ENCODE data around the gene UBAC2. TPM values are rescaled to one million over a fixed set of nuclear protein-coding genes. Genes with fewer than 3 reads are reported as not detected.

UBAC2 gene
- total RNA-seq, 4 donors from 2014 or later, result 43.5 to 59.6 (median 52.0) TPM

DNA sequence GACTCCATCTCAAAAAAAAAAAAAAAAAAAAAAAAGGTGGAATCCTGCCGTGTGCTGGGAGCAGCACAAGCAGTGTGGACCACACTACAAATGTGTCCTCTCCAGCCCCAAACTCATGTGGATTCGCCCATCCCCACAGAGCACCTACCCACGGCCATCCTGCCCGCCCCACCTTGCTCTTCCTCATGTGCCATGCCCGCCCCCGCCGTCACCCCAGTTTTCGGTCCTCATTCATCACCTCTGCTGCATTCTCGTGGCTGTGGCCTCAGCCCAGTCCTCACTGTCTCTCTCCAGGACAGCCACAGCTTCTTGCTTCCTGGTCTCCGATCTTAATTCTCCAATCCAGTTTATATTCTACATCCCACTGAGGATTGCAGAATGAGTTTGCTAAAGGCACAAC, 220.6 kb downstream of the UBAC2 start:
- Histone ChIP-seq H3K4me3 (no peak overlapping the region), H3K4me1 (peaks cover 0 to 13% (median 0%) of the 10 kb centered on the region in 4 donors), H3K27ac (no peak overlapping the region), H3K9me3 (no peaks in the 10 kb centered on the region), H3K27me3 (peaks cover 0 to 9% of the 10 kb centered on the region in 2 donors), H3K36me3 (no peaks in the 10 kb centered on the region)
- 87 to 92% methylated on average over 10 of the region's 10 CpGs for WGBS, 2 donors
- TF ChIP-seq, protein P1, sequence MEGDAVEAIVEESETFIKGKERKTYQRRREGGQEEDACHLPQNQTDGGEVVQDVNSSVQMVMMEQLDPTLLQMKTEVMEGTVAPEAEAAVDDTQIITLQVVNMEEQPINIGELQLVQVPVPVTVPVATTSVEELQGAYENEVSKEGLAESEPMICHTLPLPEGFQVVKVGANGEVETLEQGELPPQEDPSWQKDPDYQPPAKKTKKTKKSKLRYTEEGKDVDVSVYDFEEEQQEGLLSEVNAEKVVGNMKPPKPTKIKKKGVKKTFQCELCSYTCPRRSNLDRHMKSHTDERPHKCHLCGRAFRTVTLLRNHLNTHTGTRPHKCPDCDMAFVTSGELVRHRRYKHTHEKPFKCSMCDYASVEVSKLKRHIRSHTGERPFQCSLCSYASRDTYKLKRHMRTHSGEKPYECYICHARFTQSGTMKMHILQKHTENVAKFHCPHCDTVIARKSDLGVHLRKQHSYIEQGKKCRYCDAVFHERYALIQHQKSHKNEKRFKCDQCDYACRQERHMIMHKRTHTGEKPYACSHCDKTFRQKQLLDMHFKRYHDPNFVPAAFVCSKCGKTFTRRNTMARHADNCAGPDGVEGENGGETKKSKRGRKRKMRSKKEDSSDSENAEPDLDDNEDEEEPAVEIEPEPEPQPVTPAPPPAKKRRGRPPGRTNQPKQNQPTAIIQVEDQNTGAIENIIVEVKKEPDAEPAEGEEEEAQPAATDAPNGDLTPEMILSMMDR (IDR thresholded peaks at IDR 0.05), result no peak
- no peak for TF ChIP-seq POLR2A (IDR thresholded peaks at IDR 0.05)
- no peak for DNase-seq (ENCODE audit: low spot score in 2 of 2)

DNA sequence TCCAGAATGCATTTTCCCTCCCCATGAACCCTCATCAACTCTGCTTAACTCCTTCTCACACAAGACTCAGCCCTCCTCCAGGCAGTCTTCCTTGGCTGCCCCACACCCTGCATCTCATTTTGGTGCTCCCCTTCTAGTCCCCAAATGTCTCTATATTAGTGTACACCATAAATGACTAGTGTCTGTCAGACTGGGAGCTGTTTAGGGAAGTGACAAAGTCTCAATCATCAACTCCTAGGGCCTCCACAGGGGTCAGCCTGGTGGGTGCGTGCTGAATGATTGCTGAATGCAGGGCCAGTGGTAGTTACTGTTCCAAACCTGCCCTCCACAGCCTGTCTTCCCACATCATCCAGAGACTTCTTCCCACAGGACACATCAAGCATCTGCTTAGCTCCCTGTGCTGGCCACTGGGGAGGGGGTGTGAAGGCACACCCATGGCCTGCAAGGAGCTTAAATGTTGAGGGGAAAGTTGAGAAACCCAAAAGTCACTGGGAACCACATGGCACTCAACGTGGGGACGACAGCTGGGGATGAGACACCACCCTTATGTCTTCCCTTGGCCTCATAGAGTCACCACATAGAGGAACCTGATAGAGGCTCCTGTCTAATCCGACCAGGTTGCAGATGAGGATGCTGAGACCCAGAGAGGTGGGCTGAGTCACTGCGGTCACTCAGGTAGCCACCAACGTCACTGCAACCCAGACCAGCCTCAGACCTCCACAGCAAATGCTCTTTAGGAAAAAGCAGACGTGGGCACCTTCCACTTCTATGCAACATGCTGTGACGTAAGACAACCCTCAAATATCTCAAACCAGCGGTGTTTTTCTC, 221.3 kb downstream of the UBAC2 start:
- TF ChIP-seq EP300 (IDR thresholded peaks at IDR 0.05), result no peak
- TF ChIP-seq, protein P1 (IDR thresholded peaks at IDR 0.05), result no peak
- no peak for TF ChIP-seq POLR2A (IDR thresholded peaks at IDR 0.05)
- no peak overlapping the region for H3K27ac ChIP-seq
- H3K9me3 ChIP-seq, result no peaks in the 10 kb centered on the region
- H3K4me3 ChIP-seq, result no peak overlapping the region
- no peak for DNase-seq (ENCODE audit: low spot score in 2 of 2)
- H3K27me3 ChIP-seq, result peaks cover 0 to 9% of the 10 kb centered on the region in 2 donors
- no peaks in the 10 kb centered on the region for H3K36me3 ChIP-seq
- peaks cover 0 to 16% (median 0%) of the 10 kb centered on the region in 4 donors for H3K4me1 ChIP-seq
- 77 to 81% methylated on average over 9 of the region's 9 CpGs for WGBS, 2 donors

DNA sequence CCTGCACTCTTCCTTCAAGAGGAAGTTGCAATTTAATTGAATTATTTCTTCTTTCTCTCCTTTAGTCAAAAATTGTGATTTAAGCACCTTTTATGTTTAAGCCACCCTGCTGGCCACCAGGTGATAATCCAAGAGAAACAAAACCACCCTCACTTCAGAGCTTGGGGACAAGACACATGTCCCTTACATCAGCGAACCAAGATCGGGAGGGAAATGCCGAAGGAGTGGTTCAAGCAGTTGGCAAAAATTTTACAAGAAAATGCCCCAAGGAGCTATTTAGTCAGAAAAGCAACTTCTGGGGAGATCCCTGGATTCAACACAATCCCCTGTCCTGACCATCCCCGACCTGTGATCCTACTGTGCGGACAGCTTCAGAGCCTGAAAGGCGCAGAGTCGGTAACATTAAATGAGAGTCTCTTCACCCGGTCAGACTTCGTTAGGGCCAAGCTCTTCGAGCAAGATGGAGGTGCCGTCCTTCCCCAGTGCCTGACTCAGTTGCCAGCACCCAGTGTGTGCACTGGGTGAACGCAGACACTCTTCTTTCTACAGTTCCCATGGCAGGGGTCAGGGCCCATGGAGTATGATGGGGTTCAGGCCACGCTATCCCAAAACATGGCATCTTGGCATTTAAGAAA, 222.0 kb downstream of the UBAC2 start:
- no peak for DNase-seq (ENCODE audit: low spot score in 2 of 2)
- TF ChIP-seq POLR2A (IDR thresholded peaks at IDR 0.05) (no peak), EP300 (IDR thresholded peaks at IDR 0.05) (no peak)
- TF ChIP-seq, protein P1 (IDR thresholded peaks at IDR 0.05), result no peak
- Histone ChIP-seq H3K27ac (no peak overlapping the region), H3K4me3 (no peak overlapping the region), H3K4me1 (peaks cover 0 to 16% (median 0%) of the 10 kb centered on the region in 4 donors), H3K9me3 (no peaks in the 10 kb centered on the region), H3K36me3 (no peaks in the 10 kb centered on the region), H3K27me3 (peaks cover 0 to 5% of the 10 kb centered on the region in 2 donors)
- 87 to 92% methylated on average over 13 of the region's 13 CpGs for WGBS, 2 donors

DNA sequence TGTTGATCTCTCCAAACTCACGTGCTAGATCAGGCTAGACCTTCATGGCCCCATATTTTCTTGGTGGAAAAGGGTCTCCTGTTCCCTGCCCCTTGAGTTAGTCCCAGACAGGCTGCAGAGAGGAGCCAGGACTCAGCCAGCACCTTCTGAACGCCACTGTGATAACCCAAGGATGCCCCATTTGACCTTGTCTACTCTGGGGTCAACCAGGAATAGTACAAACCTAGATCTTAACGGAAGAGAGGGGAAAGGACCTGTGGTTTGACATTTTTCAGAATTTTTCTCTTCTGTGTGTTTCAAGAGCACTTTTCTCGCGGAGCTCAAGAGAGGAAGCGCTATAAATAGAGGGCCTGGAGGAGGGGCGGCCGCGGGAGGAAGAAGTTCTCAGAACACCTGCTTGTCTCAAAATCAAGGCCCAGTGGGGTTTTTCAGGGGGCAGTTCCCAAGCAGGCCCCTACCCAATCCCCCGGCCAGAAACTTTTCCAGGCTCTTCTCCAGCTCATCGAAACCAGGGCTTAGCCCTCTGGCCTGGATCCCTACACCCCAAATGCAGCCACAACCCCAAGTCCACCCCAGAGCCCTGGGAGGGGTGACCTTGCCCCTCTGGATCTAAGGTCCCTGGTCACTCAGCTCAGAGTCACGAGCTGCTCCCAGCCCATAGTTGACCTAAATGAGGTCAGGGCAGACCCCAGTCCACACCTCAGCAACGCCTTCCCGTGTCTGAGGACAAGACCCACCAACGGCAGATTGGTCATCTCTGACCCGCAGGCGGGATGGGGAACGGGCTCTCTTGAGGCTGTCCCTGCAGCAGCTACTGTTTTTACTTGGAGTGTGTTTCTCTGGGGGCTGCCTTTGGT, 225.1 kb downstream of the UBAC2 start:
- Histone ChIP-seq H3K4me3 (no peak overlapping the region), H3K9me3 (no peaks in the 10 kb centered on the region), H3K4me1 (peaks cover 0 to 9% (median 0%) of the 10 kb centered on the region in 4 donors), H3K27ac (peak overlapping the region in 2 of 4 donors; percentile 10 to 57), H3K36me3 (no peaks in the 10 kb centered on the region), H3K27me3 (peaks cover 0 to 4% of the 10 kb centered on the region in 2 donors)
- TF ChIP-seq POLR2A (IDR thresholded peaks at IDR 0.05), result no peak
- no peak for TF ChIP-seq EP300 (IDR thresholded peaks at IDR 0.05)
- TF ChIP-seq, protein P1 (IDR thresholded peaks at IDR 0.05), result no peak
- no peak for DNase-seq (ENCODE audit: low spot score in 2 of 2)
- WGBS, 2 donors, result 63 to 67% methylated on average over 18 of the region's 18 CpGs

Measured in tibial nerve (tissue), 4 donors.